ENCODE measurements around the gene TIMMDC1. TPM values are rescaled to one million over a fixed set of nuclear protein-coding genes. Genes with fewer than 3 reads are reported as not detected.

Gene TIMMDC1
- total RNA-seq, 4 donors from 2014 or later: 43.9 to 76.1 (median 47.0) TPM

DNA sequence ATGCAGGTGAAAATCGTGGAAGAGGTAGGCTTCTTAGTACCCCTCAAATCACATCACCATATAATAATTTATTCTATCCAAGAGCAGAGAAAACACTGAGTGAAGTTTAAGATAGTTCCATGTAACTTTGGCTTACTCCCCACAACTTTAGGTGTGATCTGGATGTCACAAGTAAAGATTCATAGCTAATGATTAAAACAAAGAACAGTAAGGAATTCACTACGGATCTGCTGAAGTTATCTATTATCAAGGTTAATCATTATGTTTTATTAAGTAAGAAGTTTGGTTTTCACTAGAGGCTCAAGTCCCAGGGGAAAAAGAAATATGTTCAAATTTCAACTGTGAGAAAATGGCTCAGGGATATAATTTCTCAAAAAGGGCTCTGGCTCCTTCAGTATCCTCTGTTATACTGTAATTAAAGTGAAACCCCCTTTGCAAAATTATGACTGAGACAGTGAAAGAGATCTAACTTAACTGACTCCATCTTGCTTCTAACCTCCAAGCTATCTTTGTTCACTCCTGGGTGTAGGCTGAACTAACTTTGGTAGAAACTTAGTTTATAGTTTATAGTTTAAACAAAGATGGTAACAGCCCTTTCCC lies 43.9 kb downstream of the TIMMDC1 start:
- TF ChIP-seq CTCF (IDR thresholded peaks at IDR 0.05; ENCODE audit: low read depth): no peak

GRCh38 chr3:119543147-119543546 lies 44.8 kb downstream of the TIMMDC1 start:
- TF ChIP-seq CTCF (IDR thresholded peaks at IDR 0.05; ENCODE audit: low read depth): no peak

GRCh38 chr3:119547227-119547626 lies 48.9 kb downstream of the TIMMDC1 start:
- TF ChIP-seq CTCF (IDR thresholded peaks at IDR 0.05; ENCODE audit: low read depth): no peak

GRCh38 chr3:119548341-119548740 lies 50.0 kb downstream of the TIMMDC1 start:
- no peak for TF ChIP-seq CTCF (IDR thresholded peaks at IDR 0.05; ENCODE audit: low read depth)

DNA sequence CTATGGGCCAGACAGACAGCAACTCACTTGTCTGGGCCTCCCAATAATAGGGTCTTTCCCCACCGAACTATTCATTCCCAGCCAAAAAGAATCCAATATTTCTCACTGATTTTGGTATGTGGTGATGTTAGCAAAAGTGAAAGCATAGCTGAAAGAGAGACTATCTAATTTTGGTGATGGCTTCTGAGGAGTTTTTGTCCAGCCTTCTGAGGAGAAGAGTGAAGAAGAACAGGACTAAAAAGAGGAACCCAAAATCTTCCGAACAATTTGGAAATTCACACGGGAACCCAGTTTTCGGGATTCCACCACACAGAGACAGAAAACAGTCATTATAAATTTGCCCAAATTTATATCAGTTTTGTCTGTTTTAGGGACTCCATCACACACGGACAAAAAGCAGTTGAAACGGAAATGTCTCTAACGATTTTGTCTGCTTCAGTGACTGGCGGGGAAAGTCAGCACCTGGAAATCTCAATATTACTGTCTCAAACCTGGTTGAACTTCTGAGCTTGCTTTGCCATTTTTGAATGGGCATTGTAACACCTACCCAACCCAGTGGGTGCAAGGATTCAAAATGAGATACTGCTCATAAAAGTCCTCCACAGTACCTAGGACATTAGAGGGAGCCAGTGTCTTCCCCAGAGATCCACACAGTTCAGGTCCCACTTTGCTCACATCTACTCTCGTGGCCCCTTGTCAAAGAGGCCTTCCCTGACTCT lies 52.0 kb downstream of the TIMMDC1 start:
- TF ChIP-seq CTCF (IDR thresholded peaks at IDR 0.05; ENCODE audit: low read depth): no peak

DNA sequence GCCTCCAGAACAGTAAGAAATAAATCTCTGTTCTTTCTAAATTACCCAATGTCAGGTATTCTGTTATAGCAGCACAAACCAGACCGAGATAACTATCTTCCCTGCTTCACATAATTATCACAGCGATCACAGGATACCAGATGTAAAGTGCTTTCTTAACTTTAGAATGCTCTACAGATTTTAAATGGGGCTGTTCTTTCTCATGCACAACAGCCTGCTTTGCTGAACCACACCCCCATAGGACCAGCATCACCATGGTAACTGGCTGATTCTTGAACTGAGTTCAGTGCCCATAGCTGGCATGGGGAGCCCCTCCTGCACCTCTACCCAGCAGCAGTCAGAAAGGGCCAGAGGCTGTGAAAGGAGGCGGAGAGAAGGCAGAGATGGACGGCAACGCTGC lies 53.3 kb downstream of the TIMMDC1 start:
- no peak for TF ChIP-seq CTCF (IDR thresholded peaks at IDR 0.05; ENCODE audit: low read depth)

GRCh38 chr3:119553823-119554415 lies 55.6 kb downstream of the TIMMDC1 start:
- no peak for TF ChIP-seq CTCF (IDR thresholded peaks at IDR 0.05; ENCODE audit: low read depth)
